K562 (cell line): ENCODE measurements around the gene RGS14. TPM values are rescaled to one million over a fixed set of nuclear protein-coding genes. Genes with fewer than 3 reads are reported as not detected.

ENCODE experiments used
- DACH1 ChIP-seq: fragments of 450-650 bp; IDR thresholded peaks from 2 replicates; pipeline ENCODE4 v1.6.1; 2018; ENCODE audit not compliant: partially characterized antibody
- EHMT2 ChIP-seq: fragments of 450-650 bp; IDR thresholded peaks from 2 replicates; pipeline ENCODE4 v1.6.1; 2018; ENCODE audit warnings: antibody characterized with exemption
- FOXJ2 ChIP-seq: fragments of 200-800 bp; sonication (Bioruptor generic); IDR thresholded peaks from 2 replicates; pipeline ENCODE4 v1.6.1; 2016; ENCODE audit warnings: missing genetic modification characterization, missing compliant biosample characterization
- LCOR ChIP-seq: sonication (generic); formaldehyde crosslinking; IDR thresholded peaks from 2 replicates; pipeline ENCODE4 v1.8.0; 2022; ENCODE audit warnings: mild to moderate bottlenecking, missing genetic modification reagents
- MGA ChIP-seq: fragments of 450-650 bp; IDR thresholded peaks from 2 replicates; pipeline ENCODE4 v1.6.1; 2016; ENCODE audit warnings: mild to moderate bottlenecking, moderate library complexity
- NEUROD1 ChIP-seq: fragments of 150-350 bp; IDR thresholded peaks from 2 replicates; pipeline ENCODE4 v1.6.1; 2014; ENCODE audit warnings: borderline replicate concordance, low read length, low read depth; ENCODE audit not compliant: partially characterized antibody
- POLR2G ChIP-seq: fragments of 200-400 bp; formaldehyde crosslinking; IDR thresholded peaks from 2 replicates; pipeline ENCODE4 v1.6.1; 2017; ENCODE audit warnings: low read depth, mild to moderate bottlenecking, antibody characterized with exemption, low read length, moderate library complexity
- SAFB ChIP-seq: fragments of 200-400 bp; formaldehyde crosslinking; IDR thresholded peaks from 2 replicates; pipeline ENCODE4 v1.6.1; 2017; ENCODE audit warnings: low read depth, low read length, borderline replicate concordance
- SNAPC5 ChIP-seq: fragments of 250-450 bp; sonication (Bioruptor Pico); IDR thresholded peaks from 2 replicates; pipeline ENCODE4 v1.8.0; 2021; ENCODE audit warnings: moderate library complexity, mild to moderate bottlenecking, inconsistent platforms
- TAF9B ChIP-seq: fragments of 450-650 bp; IDR thresholded peaks from 2 replicates; pipeline ENCODE4 v1.6.1; 2018; ENCODE audit warnings: mild to moderate bottlenecking; ENCODE audit not compliant: partially characterized antibody
- TBL1XR1 ChIP-seq, 2 experiments: IDR thresholded peaks; 2 replicates each; pipeline ENCODE4 v1.6.1; 2012; ENCODE audit warnings: improper control_type of control experiment in 2 of 2, low read length in 2 of 2, mild to moderate bottlenecking in 1 of 2
- ZBTB7A ChIP-seq: IDR thresholded peaks from 2 replicates; pipeline ENCODE4 v1.6.1; 2011; ENCODE audit warnings: low read depth, mild to moderate bottlenecking, low read length, moderate library complexity, borderline replicate concordance; ENCODE audit not compliant: control insufficient read depth
- polyA plus RNA-seq, 8 experiments: library from polyadenylated mRNA; depleted of rRNA in 4 of 8; stranded (reverse) in 5 of 8; unstranded in 3 of 8; fragments of >200 nt; fragmentation: Nextera tagmentation in 2 of 8; fragmentation: Illumina TruSeq in 1 of 8; extraction: Ambion mirVana in 2 of 8; extraction: Trizol in 1 of 8; gene quantifications; 2 replicates each; pipeline versions ENCODE4 v1.2.1 to v1.2.3, GENCODE V29; 2011 to 2014; ENCODE audit warnings: inconsistent platforms in 1 of 8, missing spikeins in 1 of 8
- total RNA-seq, 7 experiments: library from RNA; depleted of rRNA in 6 of 7; stranded (reverse); fragments of >200 nt in 6 of 7; fragmentation: Illumina TruSeq in 2 of 7; extraction: Trizol in 2 of 7; gene quantifications; 2 replicates each; pipeline versions ENCODE4 v1.2.1 to v1.2.3, GENCODE V29; 2011 to 2021; ENCODE audit warnings: low replicate concordance in 1 of 7
- TF ChIP-seq, protein P1 (sequence below): fragments of 250-450 bp; sonication (Bioruptor Pico); IDR thresholded peaks from 2 replicates; pipeline ENCODE4 v1.9.0; 2021; ENCODE audit warnings: mild to moderate bottlenecking
- TF ChIP-seq, protein P2 (sequence below): sonication (generic); formaldehyde crosslinking; IDR thresholded peaks from 2 replicates; pipeline ENCODE4 v1.9.0; 2022; ENCODE audit warnings: mild to moderate bottlenecking, missing genetic modification reagents

Gene RGS14
- total and polyA plus RNA-seq, 9 of the 15 experiments (the other 6 are each of a cell fraction or from before 2014, with no cell fraction given), result 0.28 to 75.9 (median 34.5) TPM

- TF ChIP-seq, protein P1, sequence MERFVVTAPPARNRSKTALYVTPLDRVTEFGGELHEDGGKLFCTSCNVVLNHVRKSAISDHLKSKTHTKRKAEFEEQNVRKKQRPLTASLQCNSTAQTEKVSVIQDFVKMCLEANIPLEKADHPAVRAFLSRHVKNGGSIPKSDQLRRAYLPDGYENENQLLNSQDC (CRISPR knock-in tag), result 0 out of 2 replicates have a peak, but pooled peaks have one; percentile 48
- TF ChIP-seq SAFB, result no peak
- peak in 1 of 2 experiments; percentile 25; a peak in 1 of 4 replicates for TF ChIP-seq TBL1XR1 (IDR thresholded peaks at IDR 0.05; ENCODE audit: low read length in 2 of 2)
- no peak for TF ChIP-seq FOXJ2 (tag)
- peak; percentile 86 for TF ChIP-seq NEUROD1
- TF ChIP-seq DACH1, result no peak
- TF ChIP-seq TAF9B, result peak; percentile 94
- peak; percentile 90 for TF ChIP-seq POLR2G
- TF ChIP-seq EHMT2, result 0 out of 2 replicates have a peak, but pooled peaks have one; percentile 27
- TF ChIP-seq LCOR (CRISPR knock-in tag), result 0 out of 2 replicates have a peak, but pooled peaks have one; percentile 91
- no peak for TF ChIP-seq SNAPC5 (CRISPR knock-in tag)
- TF ChIP-seq, protein P2, sequence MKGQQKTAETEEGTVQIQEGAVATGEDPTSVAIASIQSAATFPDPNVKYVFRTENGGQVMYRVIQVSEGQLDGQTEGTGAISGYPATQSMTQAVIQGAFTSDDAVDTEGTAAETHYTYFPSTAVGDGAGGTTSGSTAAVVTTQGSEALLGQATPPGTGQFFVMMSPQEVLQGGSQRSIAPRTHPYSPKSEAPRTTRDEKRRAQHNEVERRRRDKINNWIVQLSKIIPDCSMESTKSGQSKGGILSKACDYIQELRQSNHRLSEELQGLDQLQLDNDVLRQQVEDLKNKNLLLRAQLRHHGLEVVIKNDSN (CRISPR knock-in tag), result no peak; the same call in 1 of the 2 replicates
- peak; percentile 53 for TF ChIP-seq MGA
- TF ChIP-seq ZBTB7A, result 0 out of 2 replicates have a peak, but pooled peaks have one; percentile 25
Measured at GRCh38 chr5:177351392-177352329, 6.1 kb upstream of the RGS14 start, which contains the start of gene LMAN2 (continued).
